CD14-positive monocyte (primary cell): ENCODE measurements around the gene CXCR5. TPM values are rescaled to one million over a fixed set of nuclear protein-coding genes. Genes with fewer than 3 reads are reported as not detected.

Experiments
- DNase-seq, 3 donors: peaks; one replicate each; pipeline ENCODE4 v3.0.0-alpha.2; 2011 to 2022
- H2AFZ ChIP-seq: 2 replicates; pipeline ENCODE4 v1.6.0; 2012; ENCODE audit warnings: mild to moderate bottlenecking, low read depth, low read length, inconsistent platforms; ENCODE audit not compliant: insufficient read depth, poor library complexity, severe bottlenecking
- H3K27ac ChIP-seq, 2 donors: 1 replicate in 1 of 2; 2 replicates in 1 of 2; pipeline ENCODE4 v1.5.1; 2012 to 2013; ENCODE audit warnings: low read length in 2 of 2, control low read depth in 1 of 2, inconsistent platforms in 1 of 2, low read depth in 1 of 2, mild to moderate bottlenecking in 1 of 2
- H3K27me3 ChIP-seq, 2 donors: one replicate each; pipeline versions ENCODE4 v1.6.0 to v1.6.1; 2011 to 2013; ENCODE audit warnings: low read length in 2 of 2; ENCODE audit not compliant: control insufficient read depth in 2 of 2, insufficient read depth in 2 of 2
- H3K36me3 ChIP-seq, 2 donors: replicated peaks in 1 of 2; 1 replicate in 1 of 2; 2 replicates in 1 of 2; pipeline versions ENCODE4 v1.5.1 to v1.6.1; 2012 to 2013; ENCODE audit warnings: low read length in 2 of 2, control low read depth in 1 of 2, inconsistent platforms in 1 of 2, mild to moderate bottlenecking in 1 of 2; ENCODE audit not compliant: insufficient read depth in 2 of 2, control insufficient read depth in 1 of 2
- H3K4me1 ChIP-seq, 2 donors: 1 replicate in 1 of 2; 2 replicates in 1 of 2; pipeline versions ENCODE4 v1.5.1 to v1.6.1; 2012 to 2013; ENCODE audit warnings: low read length in 2 of 2, control low read depth in 1 of 2, inconsistent platforms in 1 of 2, mild to moderate bottlenecking in 1 of 2, moderate library complexity in 1 of 2; ENCODE audit not compliant: insufficient read depth in 2 of 2, control insufficient read depth in 1 of 2
- H3K4me2 ChIP-seq: replicated peaks from 2 replicates; pipeline ENCODE3; 2012; ENCODE audit warnings: low read length, moderate library complexity, mild to moderate bottlenecking; ENCODE audit not compliant: poor library complexity, severe bottlenecking; ENCODE audit errors: extremely low read depth
- H3K4me3 ChIP-seq, 3 experiments: fragments of 200-600 bp in 1 of 3; sonication (generic) in 1 of 3; replicated peaks in 1 of 3; 1 replicate in 2 of 3; 2 replicates in 1 of 3; pipeline ENCODE4 v1.5.1; 2011 to 2013; ENCODE audit warnings: low read length in 3 of 3, mild to moderate bottlenecking in 3 of 3, control low read depth in 2 of 3, low read depth in 2 of 3, inconsistent platforms in 1 of 3, moderate library complexity in 1 of 3
- H3K79me2 ChIP-seq: 2 replicates; pipeline ENCODE4 v1.6.0; 2012; ENCODE audit warnings: mild to moderate bottlenecking, control low read depth, inconsistent platforms, low read length, moderate library complexity; ENCODE audit not compliant: insufficient read depth
- H3K9ac ChIP-seq: 2 replicates; pipeline ENCODE4 v1.6.0; 2017; ENCODE audit warnings: low read length, mild to moderate bottlenecking; ENCODE audit not compliant: insufficient read depth, poor library complexity, severe bottlenecking
- H3K9me3 ChIP-seq, 2 donors: replicated peaks in 1 of 2; 1 replicate in 1 of 2; 2 replicates in 1 of 2; pipeline versions ENCODE4 v1.5.1 to v1.6.1; 2012 to 2013; ENCODE audit warnings: low read length in 2 of 2, control low read depth in 1 of 2; ENCODE audit not compliant: control insufficient read depth in 1 of 2, insufficient read depth in 1 of 2
- H4K20me1 ChIP-seq: 2 replicates; pipeline ENCODE4 v1.6.0; 2012; ENCODE audit warnings: mild to moderate bottlenecking, low read length, control low read depth, moderate library complexity; ENCODE audit not compliant: insufficient read depth
- H3K27ac Mint-ChIP-seq, 7 donors: one replicate each; pipeline ENCODE4 v1.8.0; 2020; ENCODE audit warnings: mild to moderate bottlenecking in 7 of 7, mixed read lengths in 7 of 7, moderate library complexity in 6 of 7, inconsistent platforms in 2 of 7
- H3K27me3 Mint-ChIP-seq, 3 donors: one replicate each; pipeline ENCODE4 v1.8.0; 2021 to 2022; ENCODE audit warnings: low read depth in 3 of 3, mild to moderate bottlenecking in 3 of 3, mixed read lengths in 3 of 3, moderate library complexity in 3 of 3, inconsistent platforms in 1 of 3
- H3K36me3 Mint-ChIP-seq, 2 donors: one replicate each; pipeline ENCODE4 v1.8.0; 2020; ENCODE audit warnings: mixed read lengths in 2 of 2, inconsistent platforms in 1 of 2, mild to moderate bottlenecking in 1 of 2
- H3K4me1 Mint-ChIP-seq: one replicate; pipeline ENCODE4 v1.8.0; 2020; ENCODE audit warnings: mild to moderate bottlenecking, mixed read lengths
- H3K4me3 Mint-ChIP-seq, 2 donors: one replicate each; pipeline ENCODE4 v1.8.0; 2020; ENCODE audit warnings: mild to moderate bottlenecking in 2 of 2, mixed read lengths in 2 of 2, moderate library complexity in 1 of 2
- H3K9me3 Mint-ChIP-seq, 7 donors: one replicate each; pipeline ENCODE4 v1.8.0; 2020 to 2022; ENCODE audit warnings: mixed read lengths in 7 of 7, mild to moderate bottlenecking in 6 of 7, moderate library complexity in 6 of 7, inconsistent platforms in 2 of 7
- WGBS: methylation state at CpG from one replicate; pipeline ENCODE4 v1.1.5; 2013; ENCODE audit warnings: missing lambda C conversion rate; ENCODE audit not compliant: insufficient coverage; 5-methylcytosine and 5-hydroxymethylcytosine counted together
- intact Hi-C, 2 donors: fragments of 100-400 bp; cut with micrococcal nuclease; formaldehyde crosslinking; loops; one replicate each; pipeline versions ENCODE4 v1.15.0 to v1.15.1; 2023
- polyA plus RNA-seq, 3 donors: library from polyadenylated mRNA; depleted of rRNA in 1 of 3; unstranded in 2 of 3; stranded (reverse) in 1 of 3; fragments of 300-500 nt in 2 of 3; fragments of >200 nt in 1 of 3; fragmentation: Illumina TruSeq in 2 of 3; gene quantifications; 1 replicate in 2 of 3; 2 replicates in 1 of 3; pipeline ENCODE4 v1.2.3, GENCODE V29; 2012 to 2021
- TF ChIP-seq, protein P1 (sequence below): fragments of 200-600 bp; IDR thresholded peaks from one replicate; pipeline ENCODE4 v1.8.0; 2022; ENCODE audit warnings: antibody characterized with exemption, mild to moderate bottlenecking

Gene CXCR5
- polyA plus RNA-seq, 3 donors: 0.08 to 0.31 (median 0.09) TPM

DNA sequence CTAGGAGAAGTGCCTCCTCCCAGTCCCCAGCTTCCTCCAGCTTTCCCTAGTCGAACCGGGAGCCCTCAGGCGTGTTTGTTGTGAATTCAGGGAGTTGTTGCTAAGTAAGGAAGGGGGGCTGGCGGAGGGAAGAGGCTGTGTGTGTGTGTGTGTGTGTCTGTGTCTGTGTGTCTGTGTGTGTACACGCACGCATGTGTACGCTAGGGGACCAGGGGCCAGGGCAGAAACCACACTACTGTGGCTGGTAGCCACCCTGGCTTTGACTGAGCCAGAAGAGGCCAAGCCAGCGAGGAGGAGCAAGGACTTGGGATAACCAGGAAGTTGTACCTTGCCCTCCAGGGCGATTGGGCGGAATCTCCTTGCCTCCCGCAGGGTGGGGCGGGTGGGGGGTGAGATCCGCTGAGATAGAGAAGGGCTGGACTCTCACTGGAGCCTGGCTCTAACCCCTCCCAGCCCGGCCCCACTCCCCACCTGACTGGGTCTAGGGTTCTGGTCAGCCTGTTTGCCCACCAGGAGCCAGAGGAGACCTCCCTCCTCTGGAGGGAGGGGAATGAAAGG lies 34.5 kb downstream of the CXCR5 start:
- H3K27me3 Mint-ChIP-seq: peaks cover 0 to 17% (median 6%) of the 10 kb centered on the region in 3 donors
- H3K4me3 ChIP-seq: peak overlapping the region in 1 of 3 experiments; percentile 30
- H3K27ac ChIP-seq: peak overlapping the region; percentile 39 to 42
- peak overlapping the region; percentile 53 for H3K4me2 ChIP-seq
- peaks cover 80% of the 10 kb centered on the region for H4K20me1 ChIP-seq
- no peaks in the 10 kb centered on the region for H3K27me3 ChIP-seq
- WGBS: 30% methylated on average over 8 of the region's 14 CpGs
- no peaks in the 10 kb centered on the region for H3K9me3 ChIP-seq
- H3K4me1 Mint-ChIP-seq: peaks cover 93% of the 10 kb centered on the region
- peak in 1 of 3 donors; percentile 21 for DNase-seq
- H3K4me3 Mint-ChIP-seq: peak overlapping the region; percentile 59 to 72
- peaks cover 97 to 100% of the 10 kb centered on the region in 2 donors for H3K4me1 ChIP-seq
- peak overlapping the region; percentile 81 to 93 (median 89) for H3K27ac Mint-ChIP-seq
- TF ChIP-seq, protein P1, sequence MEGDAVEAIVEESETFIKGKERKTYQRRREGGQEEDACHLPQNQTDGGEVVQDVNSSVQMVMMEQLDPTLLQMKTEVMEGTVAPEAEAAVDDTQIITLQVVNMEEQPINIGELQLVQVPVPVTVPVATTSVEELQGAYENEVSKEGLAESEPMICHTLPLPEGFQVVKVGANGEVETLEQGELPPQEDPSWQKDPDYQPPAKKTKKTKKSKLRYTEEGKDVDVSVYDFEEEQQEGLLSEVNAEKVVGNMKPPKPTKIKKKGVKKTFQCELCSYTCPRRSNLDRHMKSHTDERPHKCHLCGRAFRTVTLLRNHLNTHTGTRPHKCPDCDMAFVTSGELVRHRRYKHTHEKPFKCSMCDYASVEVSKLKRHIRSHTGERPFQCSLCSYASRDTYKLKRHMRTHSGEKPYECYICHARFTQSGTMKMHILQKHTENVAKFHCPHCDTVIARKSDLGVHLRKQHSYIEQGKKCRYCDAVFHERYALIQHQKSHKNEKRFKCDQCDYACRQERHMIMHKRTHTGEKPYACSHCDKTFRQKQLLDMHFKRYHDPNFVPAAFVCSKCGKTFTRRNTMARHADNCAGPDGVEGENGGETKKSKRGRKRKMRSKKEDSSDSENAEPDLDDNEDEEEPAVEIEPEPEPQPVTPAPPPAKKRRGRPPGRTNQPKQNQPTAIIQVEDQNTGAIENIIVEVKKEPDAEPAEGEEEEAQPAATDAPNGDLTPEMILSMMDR: no peak
- H3K79me2 ChIP-seq: peaks cover 79% of the 10 kb centered on the region
- H3K36me3 Mint-ChIP-seq: peaks cover 16 to 18% of the 10 kb centered on the region in 2 donors
- H3K36me3 ChIP-seq: no peaks in the 10 kb centered on the region
- H3K9ac ChIP-seq: no peak overlapping the region
- intact Hi-C loops: no loop called here
- peaks cover 0 to 2% (median 0%) of the 10 kb centered on the region in 7 donors for H3K9me3 Mint-ChIP-seq
- no peak overlapping the region for H2AFZ ChIP-seq

DNA sequence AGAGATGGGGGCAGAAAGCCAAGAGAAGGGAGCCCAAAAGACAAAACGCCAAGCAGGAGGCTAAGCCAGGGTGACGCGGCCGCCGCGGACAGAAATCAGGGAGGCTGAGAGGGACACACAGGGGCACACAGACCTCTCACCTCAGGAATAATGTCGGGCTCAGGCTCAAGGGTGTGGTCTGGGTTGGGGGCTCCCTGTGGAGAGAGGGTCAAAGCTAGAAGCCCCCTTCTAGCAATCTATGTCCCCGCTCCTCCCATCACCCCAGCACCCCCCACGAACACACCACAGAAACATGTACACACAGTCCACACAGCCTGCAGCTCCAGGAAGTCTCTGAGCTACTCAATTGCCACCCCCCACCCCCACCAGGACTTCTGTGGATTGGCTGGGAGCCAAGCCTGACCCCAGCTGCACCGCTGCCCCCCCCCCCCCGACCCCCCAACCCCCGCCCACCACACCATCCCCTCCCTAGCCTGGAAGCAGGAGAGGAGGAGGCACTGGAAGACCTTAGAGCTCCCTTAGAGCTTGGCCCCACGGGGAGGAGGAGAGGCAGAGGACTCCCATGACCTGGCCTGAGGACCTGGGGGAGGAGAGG lies 35.1 kb downstream of the CXCR5 start:
- Histone ChIP-seq H2AFZ (no peak overlapping the region), H3K4me1 (peaks cover 97 to 100% of the 10 kb centered on the region in 2 donors), H4K20me1 (peaks cover 81% of the 10 kb centered on the region), H3K9ac (no peak overlapping the region), H3K27ac (no peak overlapping the region), H3K4me2 (no peak overlapping the region), H3K4me3 (no peak overlapping the region), H3K36me3 (no peaks in the 10 kb centered on the region), H3K79me2 (peaks cover 81% of the 10 kb centered on the region), H3K27me3 (no peaks in the 10 kb centered on the region), H3K9me3 (no peaks in the 10 kb centered on the region)
- WGBS: no CpG with 5 or more reads among the region's 13 CpGs
- Mint-ChIP-seq H3K27ac (peak overlapping the region in 3 of 7 donors; percentile 9 to 50 (median 42)), H3K36me3 (peaks cover 20 to 22% of the 10 kb centered on the region in 2 donors), H3K27me3 (peaks cover 0 to 15% (median 6%) of the 10 kb centered on the region in 3 donors), H3K4me3 (peak overlapping the region in 1 of 2 donors; percentile 59), H3K9me3 (peaks cover 0 to 2% (median 0%) of the 10 kb centered on the region in 7 donors), H3K4me1 (peaks cover 94% of the 10 kb centered on the region)
- DNase-seq: no peak
- TF ChIP-seq, protein P1: no peak
- intact Hi-C loops: no loop called here
